GM13977 (cell line): Measurements from ENCODE around the gene ZNF804A.
"Not testable (repeated sequence)": the region's sequence is repeated elsewhere in the genome, so short reads cannot be mapped to it uniquely, and the experiment has no call there.

ENCODE experiments used
- DNase-seq: peaks from one replicate; pipeline ENCODE4 v3.0.0; 2012; ENCODE audit warnings: low spot score
- CTCF ChIP-seq: IDR thresholded peaks from 2 replicates; pipeline ENCODE4 v1.5.1; 2012; ENCODE audit warnings: mild to moderate bottlenecking, control low read depth; ENCODE audit not compliant: insufficient read depth; ENCODE audit errors: extremely low read depth, missing control alignments
- in situ Hi-C: fragments of 300-500 bp; cut with MboI; formaldehyde crosslinking; loops from one replicate; pipeline ENCODE4 v1.12.0; 2022; ENCODE audit warnings: low sequenced_read_pairs, low pct_unique_long_range_greater_than_20kb, mixed read lengths, inconsistent platforms; ENCODE audit not compliant: unreplicated experiment

Gene ZNF804A

GRCh38 chr2:184877909-184878308 lies 279.6 kb downstream of the ZNF804A start:
- DNase-seq = no peak
- no peak for TF ChIP-seq CTCF
- in situ Hi-C loops = no loop called here

- in situ Hi-C loops = no loop called here
- no peak for TF ChIP-seq CTCF
- no peak for DNase-seq
These were observed 281.3 kb downstream of the ZNF804A start for GRCh38 chr2:184879671-184880070.

DNA sequence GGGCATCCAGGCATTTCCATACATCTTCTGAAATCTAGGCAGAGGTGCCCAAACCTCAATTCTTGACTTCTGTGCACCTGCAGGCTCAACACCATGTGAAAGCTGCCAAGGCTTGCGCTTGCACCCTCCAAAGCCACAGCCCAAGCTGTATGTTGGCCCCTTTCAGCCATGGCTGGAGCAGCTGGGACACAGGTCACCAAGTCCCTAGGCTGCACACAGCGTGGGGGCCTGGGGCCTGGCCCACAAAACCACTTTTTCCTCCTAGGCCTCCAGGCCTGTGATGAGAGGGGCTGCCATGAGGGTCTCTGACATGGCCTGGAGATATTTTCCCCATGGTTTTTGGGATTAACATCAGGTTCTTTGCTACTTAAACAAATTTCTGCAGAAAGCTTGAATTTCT lies 288.3 kb downstream of the ZNF804A start:
- in situ Hi-C loops, DNase-seq: not testable (repeated sequence)

DNA sequence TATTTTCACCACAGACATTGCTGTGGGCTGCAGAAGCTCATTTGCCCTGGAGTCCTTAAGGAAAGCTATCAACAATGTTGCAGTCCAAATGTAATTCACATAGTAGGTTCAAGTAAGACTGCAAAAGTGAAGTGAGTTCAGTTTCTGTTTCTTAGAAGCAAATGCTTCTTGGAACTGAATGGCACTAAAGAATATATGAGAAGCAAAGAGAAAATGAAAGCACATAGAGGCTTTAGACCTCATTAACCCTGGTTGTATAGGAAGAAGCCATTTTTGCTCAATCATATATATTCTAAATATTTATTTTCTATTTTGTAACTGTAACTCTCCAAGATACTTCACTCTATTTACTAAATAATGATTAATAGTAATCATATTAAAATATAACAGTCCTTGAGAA lies 292.0 kb downstream of the ZNF804A start:
- in situ Hi-C loops = no loop called here
- DNase-seq = peak; percentile 6
- no peak for TF ChIP-seq CTCF

DNA sequence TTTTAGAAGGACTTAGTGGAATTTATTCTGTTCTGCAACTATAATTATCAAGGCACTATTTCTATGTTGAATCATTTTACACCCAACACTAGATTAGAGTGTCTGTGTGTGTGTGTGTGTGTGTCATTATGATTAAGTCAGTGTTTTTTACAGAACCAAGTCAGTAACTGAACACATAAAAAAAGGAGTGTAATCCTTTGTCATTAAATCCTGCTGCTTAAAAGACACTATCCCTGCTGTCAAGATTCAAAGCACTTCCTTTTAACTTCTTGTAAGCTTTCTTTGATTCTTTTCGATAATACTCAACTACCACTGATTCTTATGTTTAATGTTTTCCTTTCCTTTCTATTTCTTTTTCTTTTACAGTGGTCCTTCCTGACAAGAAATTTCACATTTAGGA lies 306.7 kb downstream of the ZNF804A start:
- no peak for DNase-seq
- TF ChIP-seq CTCF = no peak
- in situ Hi-C loops = no loop called here

- in situ Hi-C loops = no loop called here
- DNase-seq = no peak
These were observed 307.8 kb downstream of the ZNF804A start for GRCh38 chr2:184906160-184906559.

GRCh38 chr2:184906709-184907108 lies 308.4 kb downstream of the ZNF804A start:
- no peak for DNase-seq
- in situ Hi-C loops = no loop called here
- TF ChIP-seq CTCF = no peak

More at GRCh38 chr2:184906160-184906559, 307.8 kb downstream of the ZNF804A start:
- no peak for TF ChIP-seq CTCF
